SK-N-SH (cell line): ENCODE measurements around the gene ZMIZ1. TPM values are rescaled to one million over a fixed set of nuclear protein-coding genes. Genes with fewer than 3 reads are reported as not detected.

Source experiments
- CTCF ChIA-PET: fragments of 300-600, 350-600 bp; formaldehyde crosslinking; extraction: SDS; loops from one replicate; lab custom pipeline; 2021; lab: Yijun Ruan, JAX
- POLR2A ChIA-PET: fragments of 350-600 bp; sonication (Branson Sonifier 250); formaldehyde crosslinking; extraction: SDS; loops from one replicate; lab custom pipeline; 2020; ENCODE audit warnings: antibody characterized with exemption, inconsistent platforms; lab: Yijun Ruan, JAX
- DNase-seq: peaks from one replicate; pipeline ENCODE4 v3.0.0; 2012
- H2AFZ ChIP-seq: fragments of 200-600 bp; sonication (generic); 2 replicates; pipeline ENCODE4 v1.8.1; 2016; ENCODE audit warnings: antibody characterized with exemption, mild to moderate bottlenecking, low read depth
- H3F3A ChIP-seq: fragments of 200-600 bp; sonication (generic); replicated peaks from 2 replicates; pipeline ENCODE3; 2016; ENCODE audit warnings: antibody characterized with exemption, mild to moderate bottlenecking; ENCODE audit not compliant: insufficient read depth
- H3K27ac ChIP-seq, 2 experiments: fragments of 200-500 bp in 1 of 2; fragments of 200-600 bp in 1 of 2; sonication (Bioruptor generic) in 1 of 2; sonication (generic), shearing (Covaris generic) in 1 of 2; 2 replicates each; pipeline versions ENCODE4 v1.5.1 to v1.6.1; 2014 to 2016; ENCODE audit warnings: low read depth in 2 of 2, inconsistent platforms in 1 of 2, low read length in 1 of 2, mild to moderate bottlenecking in 1 of 2, mixed read lengths in 1 of 2
- H3K27me3 ChIP-seq: fragments of 200-600 bp; sonication (generic), shearing (Covaris generic); 2 replicates; pipeline ENCODE4 v1.6.1; 2016; ENCODE audit warnings: mixed run types; ENCODE audit not compliant: insufficient read depth
- H3K36me3 ChIP-seq, 2 experiments: fragments of 200-500 bp in 1 of 2; fragments of 200-600 bp in 1 of 2; sonication (Bioruptor generic) in 1 of 2; sonication (generic) in 1 of 2; replicated peaks in 1 of 2; 2 replicates each; pipeline versions ENCODE3 to v1.5.1; 2014 to 2016; ENCODE audit warnings: low read length in 1 of 2, mild to moderate bottlenecking in 1 of 2; ENCODE audit not compliant: insufficient read depth in 2 of 2, control insufficient read depth in 1 of 2
- H3K4me1 ChIP-seq, 2 experiments: fragments of 200-500 bp in 1 of 2; fragments of 200-600 bp in 1 of 2; sonication (Bioruptor generic) in 1 of 2; sonication (generic), shearing (Covaris generic) in 1 of 2; 2 replicates each; pipeline versions ENCODE4 v1.5.1 to v1.6.1; 2014 to 2016; ENCODE audit warnings: low read depth in 1 of 2, low read length in 1 of 2, mixed run types in 1 of 2; ENCODE audit not compliant: insufficient read depth in 2 of 2, control insufficient read depth in 1 of 2
- H3K4me2 ChIP-seq: fragments of 200-600 bp; sonication (generic), shearing (Covaris generic); 2 replicates; pipeline ENCODE4 v1.6.1; 2017; ENCODE audit warnings: mixed run types
- H3K4me3 ChIP-seq, 2 experiments: fragments of 200-500 bp in 1 of 2; fragments of 200-600 bp in 1 of 2; sonication (Bioruptor generic) in 1 of 2; sonication (generic), shearing (Covaris generic) in 1 of 2; 2 replicates each; pipeline versions ENCODE4 v1.5.1 to v1.8.1; 2014 to 2016; ENCODE audit warnings: low read depth in 2 of 2, inconsistent platforms in 1 of 2, low read length in 1 of 2, mild to moderate bottlenecking in 1 of 2, mixed read lengths in 1 of 2, moderate library complexity in 1 of 2
- H3K79me2 ChIP-seq: fragments of 200-600 bp; sonication (generic); 2 replicates; pipeline ENCODE4 v1.8.1; 2017; ENCODE audit warnings: mild to moderate bottlenecking; ENCODE audit not compliant: insufficient read depth
- H3K9ac ChIP-seq: fragments of 200-600 bp; sonication (generic); 2 replicates; pipeline ENCODE4 v1.6.1; 2017; ENCODE audit warnings: mixed run types
- H3K9me2 ChIP-seq: fragments of 200-600 bp; sonication (generic); 2 replicates; pipeline ENCODE4 v1.6.1; 2017; ENCODE audit warnings: mixed run types
- H3K9me3 ChIP-seq: fragments of 200-600 bp; sonication (generic); 2 replicates; pipeline ENCODE4 v1.6.1; 2017; ENCODE audit warnings: mixed run types, mild to moderate bottlenecking, moderate library complexity
- H4K20me1 ChIP-seq: fragments of 200-600 bp; sonication (generic); 2 replicates; pipeline ENCODE4 v1.6.1; 2017; ENCODE audit warnings: mild to moderate bottlenecking, mixed run types; ENCODE audit not compliant: insufficient read depth
- CHD2 ChIP-seq: fragments of 150-350 bp; IDR thresholded peaks from 2 replicates; pipeline ENCODE4 v1.6.1; 2018; ENCODE audit warnings: low read length; ENCODE audit not compliant: partially characterized antibody
- CTCF ChIP-seq: fragments of 200-600 bp; sonication (generic); IDR thresholded peaks from 2 replicates; pipeline ENCODE4 v1.6.1; 2017; ENCODE audit warnings: antibody characterized with exemption, mild to moderate bottlenecking, moderate library complexity
- ELF1 ChIP-seq: IDR thresholded peaks from 2 replicates; pipeline ENCODE4 v1.4.0; 2012
- EP300 ChIP-seq, 2 experiments: IDR thresholded peaks; 2 replicates each; pipeline versions ENCODE4 v1.4.0 to v1.6.1; 2012; ENCODE audit warnings: borderline replicate concordance in 1 of 2, low read depth in 1 of 2, low read length in 1 of 2
- EZH2phosphoT487 ChIP-seq: fragments of 200-600 bp; sonication (generic); IDR thresholded peaks from 2 replicates; pipeline ENCODE4 v1.6.1; 2017; ENCODE audit warnings: low read depth, mixed run types, mild to moderate bottlenecking, antibody characterized with exemption, moderate library complexity, borderline replicate concordance
- FOSL2 ChIP-seq: IDR thresholded peaks from 2 replicates; pipeline ENCODE4 v1.4.0; 2012; ENCODE audit warnings: low read depth, mild to moderate bottlenecking, moderate library complexity, borderline replicate concordance
- FOXJ3 ChIP-seq: sonication (generic); formaldehyde crosslinking; IDR thresholded peaks from 2 replicates; pipeline ENCODE4 v1.5.1; 2020; ENCODE audit warnings: mild to moderate bottlenecking, missing genetic modification reagents
- FOXM1 ChIP-seq: IDR thresholded peaks from 2 replicates; pipeline ENCODE4 v1.4.0; 2012; ENCODE audit warnings: low read depth, mild to moderate bottlenecking
- GATA2 ChIP-seq: sonication (generic); formaldehyde crosslinking; IDR thresholded peaks from 2 replicates; pipeline ENCODE4 v1.5.0; 2020; ENCODE audit warnings: mild to moderate bottlenecking, missing genetic modification reagents
- JUND ChIP-seq: IDR thresholded peaks from 2 replicates; pipeline ENCODE4 v1.4.0; 2012
- MAX ChIP-seq: IDR thresholded peaks from 2 replicates; pipeline ENCODE4 v1.4.0; 2012; ENCODE audit warnings: low read depth
- MEF2A ChIP-seq: IDR thresholded peaks from 2 replicates; pipeline ENCODE4 v1.4.0; 2012; ENCODE audit warnings: low read depth, borderline replicate concordance
- NFIC ChIP-seq: IDR thresholded peaks from 2 replicates; pipeline ENCODE4 v1.4.0; 2012; ENCODE audit warnings: borderline replicate concordance
- NRF1 ChIP-seq: IDR thresholded peaks from 2 replicates; pipeline ENCODE4 v1.6.1; 2012; ENCODE audit warnings: low read depth, mild to moderate bottlenecking, low read length
- PBX3 ChIP-seq: IDR thresholded peaks from 2 replicates; pipeline ENCODE4; 2012
- POLR2AphosphoS5 ChIP-seq: IDR thresholded peaks from 2 replicates; pipeline ENCODE4 v1.6.1; 2012; ENCODE audit warnings: low read depth, low read length
- RAD21 ChIP-seq: IDR thresholded peaks from 2 replicates; pipeline ENCODE4 v1.6.1; 2012; ENCODE audit warnings: mild to moderate bottlenecking, low read length
- RFX5 ChIP-seq: IDR thresholded peaks from 2 replicates; pipeline ENCODE4 v1.6.1; 2012; ENCODE audit warnings: mild to moderate bottlenecking, improper control_type of control experiment, low read length
- SIN3A ChIP-seq: IDR thresholded peaks from 2 replicates; pipeline ENCODE4 v1.6.1; 2012; ENCODE audit warnings: low read depth, mild to moderate bottlenecking, low read length, moderate library complexity, borderline replicate concordance
- TAF1 ChIP-seq: IDR thresholded peaks from 2 replicates; pipeline ENCODE4 v1.6.1; 2012; ENCODE audit warnings: low read depth, mild to moderate bottlenecking, low read length, moderate library complexity, borderline replicate concordance
- TEAD4 ChIP-seq: IDR thresholded peaks from 2 replicates; pipeline ENCODE4 v1.4.0; 2012; ENCODE audit warnings: mild to moderate bottlenecking, borderline replicate concordance; ENCODE audit not compliant: insufficient read depth
- USF1 ChIP-seq: IDR thresholded peaks from 2 replicates; pipeline ENCODE4 v1.4.0; 2012; ENCODE audit warnings: low read depth, borderline replicate concordance
- USF2 ChIP-seq: fragments of 150-350 bp; IDR thresholded peaks from 2 replicates; pipeline ENCODE4 v1.6.1; 2017; ENCODE audit warnings: antibody characterized with exemption, low read length, low read depth, borderline replicate concordance
- ZBTB33 ChIP-seq: IDR thresholded peaks from 2 replicates; pipeline ENCODE4 v1.4.0; 2012; ENCODE audit warnings: low read depth, borderline replicate concordance
- WGBS: methylation state at CpG from one replicate; pipeline ENCODE4 v1.1.6; 2017; ENCODE audit warnings: low lambda C conversion rate; 5-methylcytosine and 5-hydroxymethylcytosine counted together
- polyA plus RNA-seq, 3 experiments: library from polyadenylated mRNA; depleted of rRNA; stranded (reverse); fragments of >200 nt; gene quantifications; 2 replicates each; pipeline ENCODE4 v1.2.3, GENCODE V29; 2012

The ZMIZ1 gene
- polyA plus RNA-seq, 1 of the 3 experiments (the other 2 are of a cell fraction): 23.5 TPM

- TF ChIP-seq SIN3A: no peak
- TF ChIP-seq MAX: peak; percentile 56
- TF ChIP-seq JUND: 0 out of 2 replicates have a peak, but pooled peaks have one; percentile 32
- TF ChIP-seq CHD2: no peak
- TF ChIP-seq EP300 (IDR thresholded peaks at IDR 0.05; ENCODE audit: borderline replicate concordance in 1 of 2, low read depth in 1 of 2, low read length in 1 of 2): peak in 1 of 2 experiments; percentile 52; a peak in 1 of 4 replicates
- no peak for TF ChIP-seq ELF1
- no peak for TF ChIP-seq RFX5
- TF ChIP-seq, all 33 proteins: peak for 7
These were observed 90.4 kb downstream of the ZMIZ1 start (continued) for GRCh38 chr10:79159141-79159651.

GRCh38 chr10:79159785-79160184, 91.0 kb downstream of the ZMIZ1 start:
- Histone ChIP-seq H3K4me2 (peak overlapping the region; percentile 65), H4K20me1 (no peaks in the 10 kb centered on the region; the same call in 1 of the 2 replicates), H2AFZ (no peak overlapping the region), H3K9me3 (no peaks in the 10 kb centered on the region), H3K4me1 (peaks cover 58 to 90% of the 10 kb centered on the region in 2 experiments), H3K79me2 (peaks cover 94% of the 10 kb centered on the region), H3K9me2 (no peaks in the 10 kb centered on the region), H3K36me3 (peaks cover 7 to 18% of the 10 kb centered on the region in 2 experiments), H3K4me3 (no peak overlapping the region; a peak in 1 of 4 replicates), H3K27me3 (no peaks in the 10 kb centered on the region), H3F3A (peaks cover 44% of the 10 kb centered on the region), H3K9ac (peak overlapping the region; percentile 71), H3K27ac (peak overlapping the region; percentile 94 to 95)
- 29% methylated on average over 9 of the region's 15 CpGs for WGBS
- CTCF ChIA-PET: interaction anchor here (1.0 to 9.6 kb wide), 7 partner anchors 10 to 185 kb away, joined by 3 to 91 read pairs (median 5); no protein-coding TSS in a partner anchor
- peak; percentile 87 for DNase-seq
- POLR2A ChIA-PET: interaction anchor here (1.2 to 1.5 kb wide), 3 partner anchors 11 to 35 kb away, joined by 3 to 4 read pairs (median 4); no protein-coding TSS in a partner anchor
- TF ChIP-seq POLR2AphosphoS5 (no peak), EP300 (IDR thresholded peaks at IDR 0.05; ENCODE audit: borderline replicate concordance in 1 of 2, low read depth in 1 of 2, low read length in 1 of 2) (peak; percentile 20 to 75; a peak in 3 of 4 replicates), GATA2 (CRISPR knock-in tag) (peak; percentile 45; the same call in 1 of the 2 replicates), USF1 (no peak), MEF2A (no peak), TEAD4 (no peak), NFIC (peak; percentile 45; the same call in 1 of the 2 replicates), FOXM1 (no peak), CTCF (no peak), CHD2 (no peak), USF2 (no peak), TAF1 (no peak), SIN3A (no peak), EZH2phosphoT487 (no peak), RAD21 (peak; percentile 29; the same call in 1 of the 2 replicates), PBX3 (peak; percentile 82), NRF1 (no peak), ZBTB33 (no peak), RFX5 (no peak), FOSL2 (peak; percentile 30; the same call in 1 of the 2 replicates), ELF1 (no peak), FOXJ3 (CRISPR knock-in tag) (peak; percentile 55; the same call in 1 of the 2 replicates)
